ENCODE data around the gene AATF. TPM values are rescaled to one million over a fixed set of nuclear protein-coding genes. Genes with fewer than 3 reads are reported as not detected.

AATF gene
- total and polyA plus RNA-seq, 9 of the 15 experiments (the other 6 are each of a cell fraction or from before 2014, with no cell fraction given) = 34.5 to 133 (median 90.1) TPM

- Histone ChIP-seq H3K4me3 (no peak overlapping the region), H3K9me1 (ENCODE audit: control insufficient read depth, insufficient read depth, low read length) (no peaks in the 10 kb centered on the region), H3K4me2 (ENCODE audit: insufficient read depth, low read length) (no peak overlapping the region), H3K79me2 (ENCODE audit: control insufficient read depth, insufficient read depth, low read length) (no peaks in the 10 kb centered on the region), H2AFZ (ENCODE audit: low read depth, low read length) (no peak overlapping the region), H4K20me1 (replicated peaks; ENCODE audit: control insufficient read depth, insufficient read depth, low read length) (no peaks in the 10 kb centered on the region), H3K9me3 (replicated peaks; ENCODE audit: control insufficient read depth, insufficient read depth, low read depth, low read length) (no peaks in the 10 kb centered on the region), H3K9ac (ENCODE audit: insufficient read depth in 1 of 2, low read depth in 2 of 2, low read length in 2 of 2) (no peak overlapping the region), H3K4me1 (replicated peaks in 1 of 2; ENCODE audit: control insufficient read depth in 2 of 2, insufficient read depth in 2 of 2, low read length in 2 of 2) (no peaks in the 10 kb centered on the region), H3K27ac (ENCODE audit: extremely low read depth, low read depth, low read length) (no peak overlapping the region), H3K27me3 (ENCODE audit: control insufficient read depth in 2 of 2, insufficient read depth in 2 of 2, low read length in 2 of 2) (no peaks in the 10 kb centered on the region), H3K36me3 (ENCODE audit: control insufficient read depth, insufficient read depth, low read length) (peaks cover 91% of the 10 kb centered on the region)
- 87% methylated on average over 3 of the region's 3 CpGs for WGBS (ENCODE audit: insufficient coverage, low coverage, missing lambda C conversion rate)
- ATAC-seq (no peak), DNase-seq (ENCODE audit: extremely low read depth in 1 of 4, low spot score in 3 of 4) (no peak), FAIRE-seq (no peak)
- CTCF ChIA-PET (ENCODE audit: low intra/inter-chr PET ratio) = interaction anchor here (1.6 kb wide), 1 partner anchor 285 kb away, joined by 5 read pairs; no protein-coding TSS in a partner anchor
- BruUV-seq (replicated peaks) = no TSS peak
- no peak for TF ChIP-seq SMAD1 (IDR thresholded peaks at IDR 0.05; ENCODE audit: low read depth, low read length, partially characterized antibody)
- no peak for TF ChIP-seq RFX1 (IDR thresholded peaks at IDR 0.05)
- no peak for TF ChIP-seq GTF2E2 (tag; IDR thresholded peaks at IDR 0.05)
- no peak for TF ChIP-seq SLC30A9 (CRISPR knock-in tag; IDR thresholded peaks at IDR 0.05)
- TF ChIP-seq DNMT1 (IDR thresholded peaks at IDR 0.05) = no peak
- no peak for TF ChIP-seq ZNF318 (IDR thresholded peaks at IDR 0.05; ENCODE audit: borderline replicate concordance in 1 of 2, low read depth in 1 of 2)
- no peak for TF ChIP-seq MEF2A (IDR thresholded peaks at IDR 0.05; ENCODE audit: control insufficient read depth, low read depth, low read length)
- TF ChIP-seq ZNF253 (CRISPR knock-in tag; conservative IDR thresholded peaks at IDR 0.05) = no peak
- no peak for TF ChIP-seq ZNF23 (CRISPR knock-in tag; IDR thresholded peaks at IDR 0.05)
- no peak for TF ChIP-seq ZNF444 (CRISPR knock-in tag; IDR thresholded peaks at IDR 0.05)
- no peak for TF ChIP-seq RFX5 (IDR thresholded peaks at IDR 0.05; ENCODE audit: low read depth, low read length)
- no peak for TF ChIP-seq STAT5A (IDR thresholded peaks at IDR 0.05; ENCODE audit: borderline replicate concordance, low read length)
- TF ChIP-seq ZNF354B (CRISPR knock-in tag; IDR thresholded peaks at IDR 0.05) = no peak
- TF ChIP-seq POLR2AphosphoS5 (IDR thresholded peaks at IDR 0.05; ENCODE audit: control insufficient read depth, insufficient read depth, low read depth, low read length) = no peak
- in situ Hi-C loops (cut with MboI) = no loop called here
- intact Hi-C loops (cut with micrococcal nuclease) = no loop called here
- POLR2A ChIA-PET = interaction anchor here (1.0 kb wide), 1 partner anchor 487 kb away, joined by 3 read pairs; the partner anchor contains the start of gene MRM1
Measured at GRCh38 chr17:37088459-37088858, 139.7 kb downstream of the AATF start.
